Measurements from ENCODE around the gene SOWAHA. TPM values are rescaled to one million over a fixed set of nuclear protein-coding genes. Genes with fewer than 3 reads are reported as not detected.

SOWAHA gene
- total and polyA plus RNA-seq, 2 of the 4 experiments (the other 2 are of a cell fraction), result 0.03 TPM; not detected in 1

DNA sequence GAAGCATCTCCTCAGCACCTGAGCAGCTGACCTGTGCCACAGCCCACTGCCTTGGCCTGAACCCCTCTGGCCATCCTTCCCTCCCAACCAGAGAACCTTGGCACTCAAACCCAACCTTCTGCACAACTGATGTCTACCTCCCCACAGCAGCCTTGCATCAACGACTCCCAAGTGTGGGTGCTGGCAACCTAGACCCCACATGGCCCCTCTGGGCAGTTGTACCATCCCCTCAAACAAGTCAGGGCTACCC lies 46.4 kb upstream of the SOWAHA start:
- no TSS peak for BruUV-seq (replicated peaks)
- H3K9me3 ChIP-seq (ENCODE audit: control insufficient read depth, insufficient read depth, low read length), result no peaks in the 10 kb centered on the region
- no peak overlapping the region for H2BK5ac ChIP-seq (ENCODE audit: low read depth, low read length, poor library complexity, severe bottlenecking)
- intact Hi-C loops (cut with micrococcal nuclease) (no loop called here), dilution Hi-C loops (cut with HindIII; ENCODE audit: low sequenced_read_pairs, unreplicated experiment) (no loop called here), in situ Hi-C loops (cut with MboI; ENCODE audit: low sequenced_read_pairs) (no loop called here)
- no peak overlapping the region for H4K5ac ChIP-seq (ENCODE audit: low read depth, low read length)
- peaks cover 17% of the 10 kb centered on the region for H3K4me1 ChIP-seq (ENCODE audit: control insufficient read depth, insufficient read depth, low read length)
- H2AK9ac ChIP-seq (replicated peaks; ENCODE audit: low read depth, low read length, poor library complexity), result no peak overlapping the region
- H3K18ac ChIP-seq (ENCODE audit: low read depth, low read length), result no peak overlapping the region
- no peak overlapping the region for H4K91ac ChIP-seq (ENCODE audit: insufficient read depth, low read depth, low read length)
- H2BK120ac ChIP-seq (ENCODE audit: low read depth, low read length), result 0 out of 2 replicates have a peak overlapping the region, but pooled peaks have one; percentile 10
- H3K79me1 ChIP-seq (ENCODE audit: low read depth in 1 of 2, low read length in 2 of 2), result peaks cover 29 to 65% of the 10 kb centered on the region in 2 experiments
- no peak overlapping the region for H3K4me3 ChIP-seq (ENCODE audit: insufficient read depth, low read depth, low read length)
- no peak overlapping the region for H3K27ac ChIP-seq (ENCODE audit: insufficient read depth, low read length)
- no peak for DNase-seq
- no peak overlapping the region for H2BK15ac ChIP-seq (ENCODE audit: low read depth, low read length)
- H3K14ac ChIP-seq (replicated peaks; ENCODE audit: low read depth, low read length), result no peak overlapping the region
- H4K8ac ChIP-seq (ENCODE audit: low read depth in 2 of 2, low read length in 2 of 2), result no peak overlapping the region; a peak in 1 of 4 replicates
- H4K20me1 ChIP-seq (ENCODE audit: insufficient read depth, low read length), result peaks cover 37% of the 10 kb centered on the region
- no peak overlapping the region for H3K23ac ChIP-seq (ENCODE audit: low read depth, low read length)
- no peak overlapping the region; the same call in 1 of the 2 replicates for H2BK20ac ChIP-seq (ENCODE audit: low read depth, low read length)
- no peak overlapping the region for H3K9ac ChIP-seq (ENCODE audit: low read depth, low read length)
- no peak overlapping the region for H3K4me2 ChIP-seq (ENCODE audit: low read depth, low read length)
- H3K9me1 ChIP-seq (ENCODE audit: insufficient read depth, low read length), result peaks cover 37% of the 10 kb centered on the region
- no peaks in the 10 kb centered on the region for H3K27me3 ChIP-seq (ENCODE audit: control insufficient read depth, insufficient read depth, low read length)
- H3K36me3 ChIP-seq (ENCODE audit: control insufficient read depth, insufficient read depth, low read length), result peaks cover 27% of the 10 kb centered on the region
- peak overlapping the region; percentile 90; the same call in 1 of the 2 replicates for H3K4ac ChIP-seq (ENCODE audit: low read depth, low read length)
- no peak for TF ChIP-seq BHLHE40 (IDR thresholded peaks at IDR 0.05; ENCODE audit: low read depth, low read length)
- TF ChIP-seq, protein P1, sequence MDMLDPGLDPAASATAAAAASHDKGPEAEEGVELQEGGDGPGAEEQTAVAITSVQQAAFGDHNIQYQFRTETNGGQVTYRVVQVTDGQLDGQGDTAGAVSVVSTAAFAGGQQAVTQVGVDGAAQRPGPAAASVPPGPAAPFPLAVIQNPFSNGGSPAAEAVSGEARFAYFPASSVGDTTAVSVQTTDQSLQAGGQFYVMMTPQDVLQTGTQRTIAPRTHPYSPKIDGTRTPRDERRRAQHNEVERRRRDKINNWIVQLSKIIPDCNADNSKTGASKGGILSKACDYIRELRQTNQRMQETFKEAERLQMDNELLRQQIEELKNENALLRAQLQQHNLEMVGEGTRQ (IDR thresholded peaks at IDR 0.05; ENCODE audit: low read depth, low read length), result no peak
- TF ChIP-seq CEBPB (IDR thresholded peaks at IDR 0.05; ENCODE audit: low read depth, low read length), result no peak
- TF ChIP-seq SMC3 (IDR thresholded peaks at IDR 0.05; ENCODE audit: low read depth, low read length), result no peak
- TF ChIP-seq MAFK (IDR thresholded peaks at IDR 0.05; ENCODE audit: low read depth, low read length), result no peak
- no peak for TF ChIP-seq MXI1 (IDR thresholded peaks at IDR 0.05; ENCODE audit: borderline replicate concordance, low read depth, low read length)
- TF ChIP-seq, protein P2, sequence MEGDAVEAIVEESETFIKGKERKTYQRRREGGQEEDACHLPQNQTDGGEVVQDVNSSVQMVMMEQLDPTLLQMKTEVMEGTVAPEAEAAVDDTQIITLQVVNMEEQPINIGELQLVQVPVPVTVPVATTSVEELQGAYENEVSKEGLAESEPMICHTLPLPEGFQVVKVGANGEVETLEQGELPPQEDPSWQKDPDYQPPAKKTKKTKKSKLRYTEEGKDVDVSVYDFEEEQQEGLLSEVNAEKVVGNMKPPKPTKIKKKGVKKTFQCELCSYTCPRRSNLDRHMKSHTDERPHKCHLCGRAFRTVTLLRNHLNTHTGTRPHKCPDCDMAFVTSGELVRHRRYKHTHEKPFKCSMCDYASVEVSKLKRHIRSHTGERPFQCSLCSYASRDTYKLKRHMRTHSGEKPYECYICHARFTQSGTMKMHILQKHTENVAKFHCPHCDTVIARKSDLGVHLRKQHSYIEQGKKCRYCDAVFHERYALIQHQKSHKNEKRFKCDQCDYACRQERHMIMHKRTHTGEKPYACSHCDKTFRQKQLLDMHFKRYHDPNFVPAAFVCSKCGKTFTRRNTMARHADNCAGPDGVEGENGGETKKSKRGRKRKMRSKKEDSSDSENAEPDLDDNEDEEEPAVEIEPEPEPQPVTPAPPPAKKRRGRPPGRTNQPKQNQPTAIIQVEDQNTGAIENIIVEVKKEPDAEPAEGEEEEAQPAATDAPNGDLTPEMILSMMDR (conservative IDR thresholded peaks at IDR 0.05; ENCODE audit: low read depth, low read length), result no peak
- no peak for TF ChIP-seq RFX5 (IDR thresholded peaks at IDR 0.05; ENCODE audit: low read depth, low read length)
- TF ChIP-seq RAD21 (IDR thresholded peaks at IDR 0.05; ENCODE audit: low read length), result no peak
- no peak for TF ChIP-seq MAZ (IDR thresholded peaks at IDR 0.05; ENCODE audit: borderline replicate concordance, low read depth, low read length)
- no peak for TF ChIP-seq POLR2A (IDR thresholded peaks at IDR 0.05; ENCODE audit: low read depth, low read length)
- no peak overlapping the region for H3K56ac ChIP-seq (ENCODE audit: extremely low read depth, insufficient read depth, low read length)
- H2AK5ac ChIP-seq (ENCODE audit: low read depth, low read length), result peak overlapping the region; percentile 28; the same call in 1 of the 2 replicates
- ATAC-seq (ENCODE audit: low read depth), result no peak
- WGBS, 2 experiments (ENCODE audit: extremely low coverage in 2 of 2, insufficient read length in 1 of 2), result no CpG with 5 or more reads among the region's 1 CpG
- H2AFZ ChIP-seq (replicated peaks; ENCODE audit: low read length, poor library complexity), result no peak overlapping the region
- CTCF ChIA-PET, result interaction anchor here (0.9 to 1.3 kb wide), 2 partner anchors 12 to 54 kb away, joined by 3 to 5 read pairs; no protein-coding TSS in a partner anchor
- POLR2A ChIA-PET (ENCODE audit: unreplicated experiment), result interaction anchor here (0.9 kb wide), 1 partner anchor 54 kb away, joined by 5 read pairs; no protein-coding TSS in a partner anchor
